MM.1S (cell line): ENCODE results near the gene NPR2.

ENCODE experiments used
- DNase-seq: peaks from one replicate; pipeline ENCODE4 v3.0.0-alpha.2; 2015
- H2AFZ ChIP-seq: fragments of 300-600 bp; sonication (generic); 2 replicates; pipeline ENCODE4 v1.6.0; 2016; ENCODE audit warnings: antibody characterized with exemption, low read length
- H3F3A ChIP-seq: fragments of 300-600 bp; sonication (generic); 2 replicates; pipeline ENCODE4 v1.6.1; 2016; ENCODE audit warnings: mild to moderate bottlenecking, antibody characterized with exemption, low read length, moderate library complexity, mixed read lengths; ENCODE audit not compliant: insufficient read depth
- H3K27ac ChIP-seq: fragments of 300-600 bp; sonication (generic); 2 replicates; pipeline ENCODE4 v1.5.1; 2016; ENCODE audit warnings: mild to moderate bottlenecking, low read length
- H3K27me3 ChIP-seq: fragments of 300-600 bp; sonication (generic); replicated peaks from 2 replicates; pipeline ENCODE4 v1.6.0; 2016; ENCODE audit warnings: low read length; ENCODE audit not compliant: insufficient read depth
- H3K36me3 ChIP-seq: fragments of 300-600 bp; sonication (generic); replicated peaks from 2 replicates; pipeline ENCODE4 v1.6.1; 2016; ENCODE audit warnings: mild to moderate bottlenecking, low read length, mixed read lengths; ENCODE audit not compliant: insufficient read depth
- H3K4me1 ChIP-seq: fragments of 300-600 bp; sonication (generic); 2 replicates; pipeline ENCODE4 v1.6.1; 2016; ENCODE audit warnings: low read length, mixed read lengths
- H3K4me2 ChIP-seq: fragments of 300-600 bp; sonication (generic); 2 replicates; pipeline ENCODE4 v1.6.0; 2016; ENCODE audit warnings: low read depth, low read length
- H3K4me3 ChIP-seq: fragments of 300-600 bp; sonication (generic); 2 replicates; pipeline ENCODE4 v1.5.1; 2016; ENCODE audit warnings: low read length, mixed read lengths
- H3K79me2 ChIP-seq: fragments of 300-600 bp; sonication (generic); 2 replicates; pipeline ENCODE4 v1.6.1; 2016; ENCODE audit warnings: mixed run types, low read length, mixed read lengths
- H3K9ac ChIP-seq: fragments of 300-600 bp; sonication (generic); 2 replicates; pipeline ENCODE4 v1.6.1; 2016; ENCODE audit warnings: low read length, mixed read lengths
- H3K9me2 ChIP-seq: fragments of 300-600 bp; sonication (generic); replicated peaks from 2 replicates; pipeline ENCODE4 v1.6.1; 2016; ENCODE audit warnings: mild to moderate bottlenecking, low read length, mixed read lengths; ENCODE audit not compliant: insufficient read depth
- H3K9me3 ChIP-seq: fragments of 300-600 bp; sonication (generic); replicated peaks from 2 replicates; pipeline ENCODE4 v1.6.1; 2016; ENCODE audit warnings: mild to moderate bottlenecking, low read length, mixed read lengths; ENCODE audit not compliant: insufficient read depth
- H4K20me1 ChIP-seq: fragments of 300-600 bp; sonication (generic); 2 replicates; pipeline ENCODE4 v1.6.1; 2016; ENCODE audit warnings: mild to moderate bottlenecking, low read length, moderate library complexity, mixed read lengths; ENCODE audit not compliant: insufficient read depth
- EZH2 ChIP-seq: fragments of 300-600 bp; sonication (generic); optimal IDR thresholded peaks from 2 replicates; pipeline ENCODE3; 2017; ENCODE audit warnings: low read depth, mild to moderate bottlenecking, antibody characterized with exemption, low read length, mixed read lengths
- EZH2phosphoT487 ChIP-seq: fragments of 300-600 bp; sonication (generic); IDR thresholded peaks from 2 replicates; pipeline ENCODE4 v1.6.1; 2018; ENCODE audit warnings: antibody characterized with exemption, low read length
- TF ChIP-seq, protein P1 (sequence below): fragments of 300-600 bp; sonication (generic); IDR thresholded peaks from 2 replicates; pipeline ENCODE4 v1.5.1; 2016; ENCODE audit warnings: antibody characterized with exemption, low read length, mixed read lengths

Gene NPR2

DNA sequence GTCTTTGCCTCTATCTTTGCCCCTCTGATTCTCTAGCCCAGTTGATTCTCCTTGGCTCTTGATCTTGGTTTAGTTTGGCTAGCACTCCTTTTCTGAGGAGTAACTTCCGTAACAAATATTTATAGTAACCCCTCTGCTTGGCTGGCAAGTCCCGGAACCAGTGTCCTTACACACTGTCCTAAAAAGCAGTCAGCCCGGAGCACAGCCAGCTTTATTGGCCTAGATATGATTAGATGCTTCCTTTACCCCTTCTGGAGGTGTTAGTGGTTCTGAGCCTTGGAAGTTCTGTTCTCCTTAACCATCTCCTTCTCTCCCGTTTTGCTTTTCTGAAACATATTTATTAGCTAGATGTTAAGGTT, 20.3 kb upstream of the NPR2 start:
- Histone ChIP-seq H3K4me1 (no peaks in the 10 kb centered on the region), H3K79me2 (peaks cover 15% of the 10 kb centered on the region; the same call in 1 of the 2 replicates), H3K9ac (no peak overlapping the region), H3K4me2 (no peak overlapping the region), H3K9me3 (no peaks in the 10 kb centered on the region), H3K4me3 (no peak overlapping the region), H3K27me3 (no peaks in the 10 kb centered on the region), H4K20me1 (no peaks in the 10 kb centered on the region), H3K27ac (no peak overlapping the region), H3F3A (no peaks in the 10 kb centered on the region), H2AFZ (no peak overlapping the region), H3K36me3 (no peaks in the 10 kb centered on the region), H3K9me2 (no peaks in the 10 kb centered on the region)
- TF ChIP-seq EZH2phosphoT487 (no peak), EZH2 (no peak)
- TF ChIP-seq, protein P1, sequence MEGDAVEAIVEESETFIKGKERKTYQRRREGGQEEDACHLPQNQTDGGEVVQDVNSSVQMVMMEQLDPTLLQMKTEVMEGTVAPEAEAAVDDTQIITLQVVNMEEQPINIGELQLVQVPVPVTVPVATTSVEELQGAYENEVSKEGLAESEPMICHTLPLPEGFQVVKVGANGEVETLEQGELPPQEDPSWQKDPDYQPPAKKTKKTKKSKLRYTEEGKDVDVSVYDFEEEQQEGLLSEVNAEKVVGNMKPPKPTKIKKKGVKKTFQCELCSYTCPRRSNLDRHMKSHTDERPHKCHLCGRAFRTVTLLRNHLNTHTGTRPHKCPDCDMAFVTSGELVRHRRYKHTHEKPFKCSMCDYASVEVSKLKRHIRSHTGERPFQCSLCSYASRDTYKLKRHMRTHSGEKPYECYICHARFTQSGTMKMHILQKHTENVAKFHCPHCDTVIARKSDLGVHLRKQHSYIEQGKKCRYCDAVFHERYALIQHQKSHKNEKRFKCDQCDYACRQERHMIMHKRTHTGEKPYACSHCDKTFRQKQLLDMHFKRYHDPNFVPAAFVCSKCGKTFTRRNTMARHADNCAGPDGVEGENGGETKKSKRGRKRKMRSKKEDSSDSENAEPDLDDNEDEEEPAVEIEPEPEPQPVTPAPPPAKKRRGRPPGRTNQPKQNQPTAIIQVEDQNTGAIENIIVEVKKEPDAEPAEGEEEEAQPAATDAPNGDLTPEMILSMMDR: no peak
- no peak for DNase-seq

DNA sequence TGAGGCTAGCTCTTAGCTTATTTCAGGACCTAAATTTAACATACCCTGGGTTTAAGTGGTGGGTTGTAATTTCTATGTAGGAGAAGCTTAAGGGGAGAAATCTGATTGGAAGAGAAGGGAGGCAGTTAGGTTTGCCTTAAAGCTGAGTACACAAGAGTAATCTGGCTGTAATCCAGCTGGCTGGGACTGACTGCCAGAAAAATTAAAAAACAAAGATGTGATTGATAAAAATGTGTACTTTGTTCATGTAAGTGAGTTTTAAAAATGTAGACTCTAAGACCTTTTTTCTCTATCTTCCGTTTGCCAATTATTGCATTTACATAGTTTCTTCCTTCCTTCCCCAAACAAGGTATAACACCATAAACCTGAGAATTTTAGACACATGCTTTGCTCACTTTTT, 19.9 kb upstream of the NPR2 start:
- TF ChIP-seq, protein P1: no peak
- TF ChIP-seq EZH2phosphoT487 (no peak), EZH2 (no peak)
- DNase-seq: no peak
- Histone ChIP-seq H3K4me1 (no peaks in the 10 kb centered on the region), H3K79me2 (peaks cover 15% of the 10 kb centered on the region; the same call in 1 of the 2 replicates), H3K9ac (no peak overlapping the region), H4K20me1 (no peaks in the 10 kb centered on the region), H3K4me3 (no peak overlapping the region), H3K27me3 (no peaks in the 10 kb centered on the region), H3K4me2 (no peak overlapping the region), H3K27ac (no peak overlapping the region), H3F3A (no peaks in the 10 kb centered on the region), H3K36me3 (no peaks in the 10 kb centered on the region), H2AFZ (no peak overlapping the region), H3K9me3 (no peaks in the 10 kb centered on the region), H3K9me2 (no peaks in the 10 kb centered on the region)

DNA sequence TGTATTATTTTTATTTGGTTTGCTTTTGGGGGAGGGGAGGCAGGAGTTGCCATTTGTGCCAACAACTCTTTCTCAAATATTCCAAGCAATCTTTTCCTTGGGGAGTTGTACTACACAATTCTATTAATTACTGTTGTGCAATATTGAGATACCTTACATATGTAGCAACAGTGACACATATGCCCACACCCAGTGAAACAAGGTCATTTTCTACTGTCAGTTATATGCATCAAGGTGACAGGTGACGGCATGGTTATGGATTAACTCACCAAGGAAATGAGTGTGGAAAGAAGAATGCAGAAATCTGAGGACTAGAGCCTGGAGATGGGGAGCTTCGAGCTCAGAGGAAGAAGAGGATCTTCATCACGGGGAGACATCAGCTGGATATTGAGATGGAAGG, 19.4 kb upstream of the NPR2 start:
- Histone ChIP-seq H3K27ac (no peak overlapping the region), H3K4me3 (no peak overlapping the region), H3K79me2 (peaks cover 12% of the 10 kb centered on the region; the same call in 1 of the 2 replicates), H3K9me3 (no peaks in the 10 kb centered on the region), H3K9me2 (no peaks in the 10 kb centered on the region), H3K27me3 (no peaks in the 10 kb centered on the region), H3K4me2 (no peak overlapping the region), H3K4me1 (no peaks in the 10 kb centered on the region), H3F3A (no peaks in the 10 kb centered on the region), H4K20me1 (no peaks in the 10 kb centered on the region), H3K9ac (no peak overlapping the region), H2AFZ (no peak overlapping the region), H3K36me3 (no peaks in the 10 kb centered on the region)
- no peak for DNase-seq
- TF ChIP-seq, protein P1: no peak
- TF ChIP-seq EZH2 (no peak), EZH2phosphoT487 (no peak)
